Activated CD8-positive, alpha-beta T cell treated with anti-CD3 and anti-CD28 coated beads for 36 hours (primary cell): Measurements from ENCODE around the gene BEND5. TPM values are rescaled to one million over a fixed set of nuclear protein-coding genes. Genes with fewer than 3 reads are reported as not detected.

ENCODE experiments used
- ATAC-seq: fragments of 200-7000 bp; cut with Tn5 transposase; one replicate; pipeline ENCODE4 v1.10.0; 2021; ENCODE audit warnings: mild to moderate bottlenecking, moderate library complexity
- CTCF ChIA-PET: fragments of 350-600 bp; sonication (Branson Sonifier 250); formaldehyde crosslinking; loops from one replicate; lab custom pipeline; 2021; ENCODE audit warnings: antibody characterized with exemption; lab: Charles Lee
- POLR2A ChIA-PET: fragments of 350-600 bp; sonication (Branson Sonifier 250); formaldehyde crosslinking; loops from one replicate; lab custom pipeline; 2021; ENCODE audit warnings: antibody characterized with exemption; lab: Charles Lee
- DNase-seq: peaks from one replicate; pipeline ENCODE4 v3.0.0-alpha.2; 2020
- H3K27ac Mint-ChIP-seq: one replicate; pipeline ENCODE4 v1.8.0; 2021; ENCODE audit warnings: mild to moderate bottlenecking, mixed read lengths
- H3K27me3 Mint-ChIP-seq: one replicate; pipeline ENCODE4 v1.8.0; 2021; ENCODE audit warnings: mixed read lengths
- H3K36me3 Mint-ChIP-seq: one replicate; pipeline ENCODE4 v1.8.0; 2021; ENCODE audit warnings: low read depth, mixed read lengths
- H3K4me1 Mint-ChIP-seq: one replicate; pipeline ENCODE4 v1.8.0; 2021; ENCODE audit warnings: low read depth, mixed read lengths
- H3K4me3 Mint-ChIP-seq: one replicate; pipeline ENCODE4 v1.8.0; 2021; ENCODE audit warnings: mild to moderate bottlenecking, moderate library complexity, mixed read lengths
- H3K9me3 Mint-ChIP-seq: one replicate; pipeline ENCODE4 v1.8.0; 2021; ENCODE audit warnings: mixed read lengths
- intact Hi-C: fragments of 100-400 bp; cut with micrococcal nuclease; formaldehyde crosslinking; loops from one replicate; pipeline ENCODE4 v1.10.0; 2022
- total RNA-seq, 2 experiments: library from RNA; stranded (reverse); gene quantifications; one replicate each; pipeline ENCODE4 v1.2.3, GENCODE V29; 2021
- TF ChIP-seq, protein P1 (sequence below): fragments of 200-600 bp; IDR thresholded peaks from one replicate; pipeline ENCODE4 v1.8.0; 2022; ENCODE audit warnings: antibody characterized with exemption, mild to moderate bottlenecking

BEND5 gene
- total RNA-seq, 2 experiments from 2014 or later: 62.6 to 73.6 TPM

DNA sequence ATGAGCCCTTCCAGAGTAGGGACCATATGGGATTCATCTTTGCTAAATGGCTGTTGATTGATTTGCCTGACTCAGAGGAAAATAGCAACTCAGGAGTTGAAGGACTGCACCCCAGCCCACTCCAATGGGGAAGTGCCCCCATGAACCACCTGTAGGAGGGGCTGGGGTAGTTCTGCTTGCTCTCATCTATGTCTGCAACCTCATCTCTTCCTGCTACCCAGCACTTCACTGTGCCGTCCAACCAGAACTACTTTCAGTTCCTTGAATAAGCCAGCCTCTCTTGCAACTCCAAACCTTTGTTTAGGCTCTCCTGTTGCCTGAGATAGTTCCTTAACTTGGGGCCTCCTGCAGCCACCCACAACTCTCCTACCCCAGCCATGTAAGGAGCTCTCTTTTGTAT, 26.6 kb downstream of the BEND5 start:
- Mint-ChIP-seq H3K9me3 (no peaks in the 10 kb centered on the region), H3K4me3 (no peak overlapping the region), H3K36me3 (peaks cover 49% of the 10 kb centered on the region), H3K27ac (no peak overlapping the region), H3K27me3 (no peaks in the 10 kb centered on the region), H3K4me1 (peaks cover 2% of the 10 kb centered on the region)
- TF ChIP-seq, protein P1, sequence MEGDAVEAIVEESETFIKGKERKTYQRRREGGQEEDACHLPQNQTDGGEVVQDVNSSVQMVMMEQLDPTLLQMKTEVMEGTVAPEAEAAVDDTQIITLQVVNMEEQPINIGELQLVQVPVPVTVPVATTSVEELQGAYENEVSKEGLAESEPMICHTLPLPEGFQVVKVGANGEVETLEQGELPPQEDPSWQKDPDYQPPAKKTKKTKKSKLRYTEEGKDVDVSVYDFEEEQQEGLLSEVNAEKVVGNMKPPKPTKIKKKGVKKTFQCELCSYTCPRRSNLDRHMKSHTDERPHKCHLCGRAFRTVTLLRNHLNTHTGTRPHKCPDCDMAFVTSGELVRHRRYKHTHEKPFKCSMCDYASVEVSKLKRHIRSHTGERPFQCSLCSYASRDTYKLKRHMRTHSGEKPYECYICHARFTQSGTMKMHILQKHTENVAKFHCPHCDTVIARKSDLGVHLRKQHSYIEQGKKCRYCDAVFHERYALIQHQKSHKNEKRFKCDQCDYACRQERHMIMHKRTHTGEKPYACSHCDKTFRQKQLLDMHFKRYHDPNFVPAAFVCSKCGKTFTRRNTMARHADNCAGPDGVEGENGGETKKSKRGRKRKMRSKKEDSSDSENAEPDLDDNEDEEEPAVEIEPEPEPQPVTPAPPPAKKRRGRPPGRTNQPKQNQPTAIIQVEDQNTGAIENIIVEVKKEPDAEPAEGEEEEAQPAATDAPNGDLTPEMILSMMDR: no peak
- intact Hi-C loops: no loop called here
- ATAC-seq (no peak), DNase-seq (no peak)
- POLR2A ChIA-PET: no interaction called here
- CTCF ChIA-PET: no interaction called here

DNA sequence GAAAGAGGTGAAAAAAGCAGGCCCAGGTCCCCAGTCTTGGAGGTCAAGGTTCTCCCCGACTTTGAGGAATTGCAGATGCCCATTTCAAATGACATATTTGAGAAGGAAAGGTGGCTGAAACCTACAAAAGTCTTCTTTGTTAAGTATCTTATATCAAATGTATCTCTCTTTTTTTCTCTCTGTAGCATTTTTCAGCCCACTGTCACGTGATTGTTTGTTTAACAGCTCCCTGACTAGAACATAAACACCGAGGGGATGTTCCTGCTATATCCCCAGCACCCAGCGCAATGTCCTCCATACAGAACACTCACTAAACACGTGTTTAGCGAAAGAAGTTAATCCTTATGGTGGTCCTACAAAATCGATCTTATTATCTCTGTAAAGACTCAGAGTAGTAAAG, 27.6 kb downstream of the BEND5 start:
- peaks cover 50% of the 10 kb centered on the region for H3K36me3 Mint-ChIP-seq
- ATAC-seq (no peak), DNase-seq (no peak)
- no peak overlapping the region for H3K27ac Mint-ChIP-seq
- H3K4me3 Mint-ChIP-seq: no peak overlapping the region
- H3K27me3 Mint-ChIP-seq: no peaks in the 10 kb centered on the region
- TF ChIP-seq, protein P1: no peak
- CTCF ChIA-PET: no interaction called here
- intact Hi-C loops: no loop called here
- POLR2A ChIA-PET: no interaction called here
- peaks cover 2% of the 10 kb centered on the region for H3K4me1 Mint-ChIP-seq
- H3K9me3 Mint-ChIP-seq: no peaks in the 10 kb centered on the region

DNA sequence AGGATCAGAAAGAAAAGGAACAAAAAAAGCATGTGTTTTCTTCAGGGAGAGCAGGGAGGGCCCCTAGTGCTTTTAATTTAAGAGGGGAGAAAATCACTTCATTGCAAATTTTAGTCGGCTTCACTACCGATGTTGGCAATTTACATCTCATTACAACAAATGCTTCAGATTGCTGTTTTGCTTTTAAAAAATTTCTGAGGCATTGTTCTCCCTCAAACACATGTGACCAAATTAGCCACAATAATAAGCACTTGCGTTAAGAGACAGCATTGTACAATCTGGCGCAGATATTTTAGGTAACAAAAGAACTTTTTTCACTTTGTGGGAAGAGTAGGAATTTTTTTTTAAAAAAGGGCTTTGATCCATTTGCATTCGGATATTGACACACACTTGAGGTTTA, 29.8 kb downstream of the BEND5 start:
- DNase-seq (no peak), ATAC-seq (no peak)
- ChIA-PET POLR2A (no interaction called here), CTCF (no interaction called here)
- intact Hi-C loops: no loop called here
- H3K36me3 Mint-ChIP-seq: peaks cover 47% of the 10 kb centered on the region
- H3K4me1 Mint-ChIP-seq: no peaks in the 10 kb centered on the region
- H3K9me3 Mint-ChIP-seq: no peaks in the 10 kb centered on the region
- no peak overlapping the region for H3K4me3 Mint-ChIP-seq
- TF ChIP-seq, protein P1: no peak
- no peaks in the 10 kb centered on the region for H3K27me3 Mint-ChIP-seq
- no peak overlapping the region for H3K27ac Mint-ChIP-seq

DNA sequence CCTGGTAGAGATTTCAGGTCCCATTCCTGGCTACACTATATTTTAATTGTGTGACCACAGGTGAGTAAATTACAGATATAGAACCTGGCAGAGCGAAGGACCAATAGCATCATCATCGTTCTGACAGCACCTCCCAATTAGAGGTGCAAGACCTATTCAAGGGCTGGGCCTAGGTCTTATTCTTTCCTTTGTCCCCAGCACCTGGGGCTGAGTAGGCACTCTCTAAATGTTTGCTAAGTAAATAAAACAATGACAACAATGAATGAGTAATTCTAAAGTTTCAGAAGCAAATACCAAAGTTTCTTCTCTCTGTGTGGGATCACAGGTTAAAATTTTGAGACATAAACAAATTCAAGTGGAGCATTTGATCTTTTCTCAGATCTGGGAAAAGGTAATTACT, 32.7 kb downstream of the BEND5 start:
- Mint-ChIP-seq H3K9me3 (no peaks in the 10 kb centered on the region), H3K27me3 (no peaks in the 10 kb centered on the region), H3K4me3 (no peak overlapping the region), H3K27ac (no peak overlapping the region), H3K4me1 (no peaks in the 10 kb centered on the region), H3K36me3 (peaks cover 60% of the 10 kb centered on the region)
- DNase-seq: no peak
- CTCF ChIA-PET: no interaction called here
- intact Hi-C loops: no loop called here
- POLR2A ChIA-PET: interaction anchor here (1.1 kb wide), 1 partner anchor 24 kb away, joined by 3 read pairs; no protein-coding TSS in a partner anchor
- no peak for ATAC-seq
- TF ChIP-seq, protein P1: no peak

DNA sequence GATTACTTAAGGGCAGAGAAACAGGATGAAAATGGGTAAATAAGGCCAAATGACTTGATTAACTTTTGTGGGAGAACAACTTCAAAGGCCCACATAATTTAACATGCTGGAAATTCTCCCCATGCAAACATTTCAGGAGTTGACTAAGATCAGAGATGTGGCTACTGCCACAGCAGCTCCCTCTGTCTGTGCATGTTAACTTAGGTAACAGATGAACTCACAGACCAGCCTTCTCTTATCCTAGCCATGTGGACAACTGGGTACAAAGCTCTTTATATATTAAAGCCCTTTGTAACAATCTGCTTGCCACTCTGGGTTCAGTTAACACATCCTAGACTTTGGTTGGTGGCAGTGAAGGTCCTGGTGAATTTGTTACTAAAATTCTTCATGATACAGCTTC, 33.2 kb downstream of the BEND5 start:
- Mint-ChIP-seq H3K9me3 (no peaks in the 10 kb centered on the region), H3K4me3 (no peak overlapping the region), H3K27me3 (no peaks in the 10 kb centered on the region), H3K36me3 (peaks cover 62% of the 10 kb centered on the region), H3K4me1 (no peaks in the 10 kb centered on the region), H3K27ac (no peak overlapping the region)
- CTCF ChIA-PET: interaction anchor here (1.1 to 1.3 kb wide), 2 partner anchors 9 to 66 kb away, joined by 3 to 6 read pairs; no protein-coding TSS in a partner anchor
- intact Hi-C loops: no loop called here
- ATAC-seq (no peak), DNase-seq (no peak)
- POLR2A ChIA-PET: interaction anchor here (1.1 kb wide), 1 partner anchor 24 kb away, joined by 3 read pairs; no protein-coding TSS in a partner anchor
- TF ChIP-seq, protein P1: no peak
